HFFc6 (cell line): ENCODE data around the gene ADAM15. TPM values are rescaled to one million over a fixed set of nuclear protein-coding genes. Genes with fewer than 3 reads are reported as not detected.
A peak's percentile ranks its signal among the peaks of the same experiment; 100 is the strongest.

ENCODE experiments used
- DNase-seq: peaks from one replicate; pipeline ENCODE4 v3.0.0-alpha.2; 2018
- H3K27ac Mint-ChIP-seq: 2 replicates; pipeline ENCODE4 v1.8.0; 2020; ENCODE audit warnings: mild to moderate bottlenecking, mixed read lengths
- H3K27me3 Mint-ChIP-seq: 2 replicates; pipeline ENCODE4 v1.8.0; 2021; ENCODE audit warnings: mild to moderate bottlenecking, moderate library complexity, mixed read lengths; ENCODE audit not compliant: insufficient read depth
- H3K36me3 Mint-ChIP-seq: 2 replicates; pipeline ENCODE4 v1.8.0; 2021; ENCODE audit warnings: low read depth, mixed read lengths
- H3K4me1 Mint-ChIP-seq: 2 replicates; pipeline ENCODE4 v1.8.0; 2020; ENCODE audit warnings: low read depth, mixed read lengths
- H3K4me3 Mint-ChIP-seq: 2 replicates; pipeline ENCODE4 v1.8.0; 2020; ENCODE audit warnings: mild to moderate bottlenecking, moderate library complexity, mixed read lengths
- H3K9me3 Mint-ChIP-seq: 2 replicates; pipeline ENCODE4 v1.8.0; 2020; ENCODE audit warnings: mild to moderate bottlenecking, mixed read lengths
- CTCF ChIP-seq: fragments of 200-600 bp; sonication (generic); IDR thresholded peaks from 2 replicates; pipeline ENCODE4 v1.5.0; 2021; ENCODE audit warnings: antibody characterized with exemption, mild to moderate bottlenecking
- long read RNA-seq: library from polyadenylated mRNA; unstranded; transcript quantifications from one replicate; pipeline ENCODE4 v2.0.0, GENCODE V29; 2019
- total RNA-seq, 6 experiments: library from RNA; stranded (reverse); fragmentation: NEBNext Ultra II Directional; extraction: Animal tissue kit (Norgen Biotek cat#: 25700); gene quantifications; 2 replicates in 1 of 6; 3 replicates in 5 of 6; pipeline ENCODE4 v1.2.3, GENCODE V29; 2021

ADAM15 gene, protein sequence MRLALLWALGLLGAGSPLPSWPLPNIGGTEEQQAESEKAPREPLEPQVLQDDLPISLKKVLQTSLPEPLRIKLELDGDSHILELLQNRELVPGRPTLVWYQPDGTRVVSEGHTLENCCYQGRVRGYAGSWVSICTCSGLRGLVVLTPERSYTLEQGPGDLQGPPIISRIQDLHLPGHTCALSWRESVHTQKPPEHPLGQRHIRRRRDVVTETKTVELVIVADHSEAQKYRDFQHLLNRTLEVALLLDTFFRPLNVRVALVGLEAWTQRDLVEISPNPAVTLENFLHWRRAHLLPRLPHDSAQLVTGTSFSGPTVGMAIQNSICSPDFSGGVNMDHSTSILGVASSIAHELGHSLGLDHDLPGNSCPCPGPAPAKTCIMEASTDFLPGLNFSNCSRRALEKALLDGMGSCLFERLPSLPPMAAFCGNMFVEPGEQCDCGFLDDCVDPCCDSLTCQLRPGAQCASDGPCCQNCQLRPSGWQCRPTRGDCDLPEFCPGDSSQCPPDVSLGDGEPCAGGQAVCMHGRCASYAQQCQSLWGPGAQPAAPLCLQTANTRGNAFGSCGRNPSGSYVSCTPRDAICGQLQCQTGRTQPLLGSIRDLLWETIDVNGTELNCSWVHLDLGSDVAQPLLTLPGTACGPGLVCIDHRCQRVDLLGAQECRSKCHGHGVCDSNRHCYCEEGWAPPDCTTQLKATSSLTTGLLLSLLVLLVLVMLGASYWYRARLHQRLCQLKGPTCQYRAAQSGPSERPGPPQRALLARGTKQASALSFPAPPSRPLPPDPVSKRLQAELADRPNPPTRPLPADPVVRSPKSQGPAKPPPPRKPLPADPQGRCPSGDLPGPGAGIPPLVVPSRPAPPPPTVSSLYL
- total RNA-seq, result 10 to 100 TPM; 51.1 to 66.9 (median 63.7) TPM
- long read RNA-seq, transcript ADAM15-201 (21 exons, 2,799 nt), result major isoform, 27 of 40 reads
- long read RNA-seq, partial matches to known transcripts, result 6 of 40 reads
- long read RNA-seq, other reads (novel, unspliced or antisense), result 5 of 40 reads

DNA sequence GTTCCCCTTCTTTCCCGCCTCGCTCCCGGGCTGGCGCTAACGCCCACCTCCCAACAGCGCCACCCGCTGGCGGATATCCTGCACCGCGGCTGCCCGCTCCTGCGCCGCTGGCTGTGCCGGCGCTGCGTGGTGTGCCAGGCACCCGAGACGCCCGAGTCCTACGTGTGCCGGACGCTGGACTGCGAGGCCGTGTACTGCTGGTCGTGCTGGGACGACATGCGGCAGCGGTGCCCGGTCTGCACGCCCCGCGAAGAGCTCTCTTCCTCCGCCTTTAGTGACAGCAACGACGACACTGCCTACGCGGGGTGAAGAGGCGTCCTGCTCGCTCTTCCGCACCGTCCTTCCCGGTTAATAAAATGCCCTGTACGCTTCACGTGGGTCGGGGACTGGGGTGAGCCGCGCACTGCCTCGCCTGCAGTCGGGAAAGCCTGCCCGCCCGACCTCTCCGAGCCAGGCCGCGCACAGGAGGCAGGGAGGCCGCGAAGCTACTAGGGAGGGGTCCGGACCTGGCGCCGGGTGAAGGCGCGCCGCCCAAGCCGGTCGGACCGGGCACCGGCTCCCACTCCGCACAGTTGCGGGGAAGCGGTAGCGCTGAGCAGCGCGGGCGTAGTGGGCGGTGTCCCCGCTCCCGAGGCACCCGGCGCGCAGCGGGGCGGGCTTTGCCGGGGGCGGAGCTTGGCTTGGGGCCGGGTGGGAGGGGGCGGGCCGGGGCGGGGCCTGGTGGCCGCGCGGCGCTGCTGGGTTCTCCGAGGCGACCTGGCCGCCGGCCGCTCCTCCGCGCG, at the start of gene ADAM15:
Gene ADAM15 (plus strand): TSS at position 757 of the 782 bp plus-strand sequence. CDS start 71 bp downstream, outside the sequence.
- Mint-ChIP-seq H3K36me3 (0 out of 2 replicates have a peak, but pooled peaks cover 3% of the 10 kb centered on the region), H3K27ac (peak within 1 kb of the TSS; percentile 74), H3K27me3 (no peaks in the 10 kb centered on the region; the same call in 1 of the 2 replicates), H3K4me1 (peaks cover 33% of the 10 kb centered on the region), H3K4me3 (peak within 1 kb of the TSS; percentile 89), H3K9me3 (no peaks in the 10 kb centered on the region)
- peak; percentile 47 for DNase-seq
- TF ChIP-seq CTCF, result peak; percentile 93

DNA sequence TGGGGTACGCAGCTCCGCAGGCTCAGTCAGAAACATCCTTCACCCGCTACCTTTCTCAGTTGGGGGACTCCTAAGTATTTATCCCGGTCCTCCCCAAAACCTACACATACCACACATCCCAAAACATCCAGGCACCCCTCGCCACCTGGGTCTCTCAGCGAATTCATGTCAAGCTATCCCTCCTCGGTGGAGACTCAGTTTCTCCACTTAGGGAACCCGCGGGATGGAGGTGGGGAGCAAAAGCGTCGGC, 49.8 kb upstream of the ADAM15 start:
- H3K4me1 Mint-ChIP-seq, result peaks cover 35% of the 10 kb centered on the region
- no peaks in the 10 kb centered on the region for H3K36me3 Mint-ChIP-seq
- DNase-seq, result no peak
- peak overlapping the region; percentile 92 for H3K4me3 Mint-ChIP-seq
- H3K27me3 Mint-ChIP-seq, result no peaks in the 10 kb centered on the region; the same call in 1 of the 2 replicates
- H3K27ac Mint-ChIP-seq, result peak overlapping the region; percentile 79
- H3K9me3 Mint-ChIP-seq, result no peaks in the 10 kb centered on the region
- no peak for TF ChIP-seq CTCF

GRCh38 chr1:155001675-155002463, 49.2 kb upstream of the ADAM15 start:
- H3K4me3 Mint-ChIP-seq, result peak overlapping the region; percentile 92
- no peaks in the 10 kb centered on the region for H3K36me3 Mint-ChIP-seq
- H3K27ac Mint-ChIP-seq, result peak overlapping the region; percentile 79
- DNase-seq, result peak; percentile 98
- TF ChIP-seq CTCF, result peak; percentile 67
- no peaks in the 10 kb centered on the region for H3K9me3 Mint-ChIP-seq
- no peaks in the 10 kb centered on the region; the same call in 1 of the 2 replicates for H3K27me3 Mint-ChIP-seq
- peaks cover 37% of the 10 kb centered on the region for H3K4me1 Mint-ChIP-seq

DNA sequence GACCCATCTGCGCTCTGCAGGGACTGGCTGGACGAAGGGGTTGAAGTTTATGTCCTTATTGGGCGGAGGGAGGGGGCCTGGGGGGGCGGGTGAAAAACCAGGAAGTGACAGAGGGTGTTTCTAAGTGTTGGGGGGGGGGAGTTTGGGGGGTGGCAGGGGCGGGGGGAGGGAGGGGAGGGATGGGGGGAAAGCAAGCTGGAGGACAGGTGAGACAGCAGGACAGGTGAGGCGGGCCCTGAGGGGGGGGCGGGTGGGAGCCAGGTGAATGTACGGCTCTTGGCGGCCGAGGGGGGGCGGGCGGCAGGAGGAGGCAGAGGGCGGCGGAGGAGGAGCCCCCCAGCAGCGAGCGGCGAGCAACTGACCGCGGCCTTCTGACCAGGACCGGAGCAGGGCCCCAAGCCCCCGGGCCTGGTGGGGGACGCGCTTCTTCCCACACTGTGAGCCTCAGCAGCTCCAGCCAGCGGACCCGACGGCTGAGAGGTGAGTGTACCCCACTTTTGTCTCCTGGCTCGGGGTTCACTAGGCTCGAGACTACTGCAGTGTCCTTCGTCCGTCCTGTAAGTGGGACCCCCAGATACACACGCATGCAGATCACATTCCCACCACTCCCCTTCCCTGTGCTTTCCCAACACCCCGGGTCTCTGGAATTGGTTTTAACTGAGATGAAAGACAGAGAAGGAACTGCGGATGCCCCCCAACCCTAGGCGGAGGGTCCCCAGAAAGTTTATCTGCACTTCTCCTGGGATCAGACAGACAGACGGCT, 48.5 kb upstream of the ADAM15 start, which contains the start of gene ZBTB7B:
Gene ZBTB7B (plus strand): TSS at position 339 of the 763 bp plus-strand sequence. CDS start 11,859 bp downstream, outside the sequence.
- no peak for DNase-seq
- peak within 1 kb of the TSS; percentile 94 for H3K4me3 Mint-ChIP-seq
- peaks cover 37% of the 10 kb centered on the region for H3K4me1 Mint-ChIP-seq
- TF ChIP-seq CTCF, result no peak
- no peaks in the 10 kb centered on the region for H3K36me3 Mint-ChIP-seq
- peak within 1 kb of the TSS; percentile 83 for H3K27ac Mint-ChIP-seq
- no peaks in the 10 kb centered on the region for H3K9me3 Mint-ChIP-seq
- H3K27me3 Mint-ChIP-seq, result no peaks in the 10 kb centered on the region; the same call in 1 of the 2 replicates
